BLaER1 treated with 17β-estradiol and CSF1 and Interleukin-3, amounts not matched to agents 10 nM and 100 nM (cell line): Measurements from ENCODE around the gene DCPS.
"Not testable (repeated sequence)": the region's sequence is repeated elsewhere in the genome, so short reads cannot be mapped to it uniquely, and the experiment has no call there.

Source experiments
- H3K27ac ChIP-seq, 11 experiments: shearing (Covaris generic); formaldehyde crosslinking; 2 replicates each; pipeline ENCODE4 v1.8.1; 2022
- H3K27me3 ChIP-seq, 11 experiments: shearing (Covaris generic); formaldehyde crosslinking; 2 replicates each; pipeline ENCODE4 v1.8.1; 2022
- H3K36me3 ChIP-seq, 11 experiments: shearing (Covaris generic); formaldehyde crosslinking; 2 replicates each; pipeline ENCODE4 v1.8.1; 2022
- H3K4me1 ChIP-seq, 10 experiments: shearing (Covaris generic); formaldehyde crosslinking; 2 replicates each; pipeline ENCODE4 v1.8.1; 2022
- H3K4me2 ChIP-seq, 11 experiments: shearing (Covaris generic); formaldehyde crosslinking; 2 replicates each; pipeline ENCODE4 v1.8.1; 2022
- H3K4me3 ChIP-seq, 10 experiments: shearing (Covaris generic); formaldehyde crosslinking; 2 replicates each; pipeline ENCODE4 v1.8.1; 2022
- H3K9ac ChIP-seq, 11 experiments: shearing (Covaris generic); formaldehyde crosslinking; 2 replicates each; pipeline ENCODE4 v1.8.1; 2022
- H3K9me3 ChIP-seq, 11 experiments: shearing (Covaris generic); formaldehyde crosslinking; replicated peaks in 1 of 11; 2 replicates each; pipeline ENCODE4 v1.8.1; 2022
- H4K20me1 ChIP-seq, 11 experiments: shearing (Covaris generic); formaldehyde crosslinking; 2 replicates each; pipeline ENCODE4 v1.8.1; 2022
- Cebpa-rat ChIP-seq, 11 experiments: shearing (Covaris generic); IDR thresholded peaks; 2 replicates each; pipeline ENCODE4 v1.8.1; 2022

The DCPS gene

DNA sequence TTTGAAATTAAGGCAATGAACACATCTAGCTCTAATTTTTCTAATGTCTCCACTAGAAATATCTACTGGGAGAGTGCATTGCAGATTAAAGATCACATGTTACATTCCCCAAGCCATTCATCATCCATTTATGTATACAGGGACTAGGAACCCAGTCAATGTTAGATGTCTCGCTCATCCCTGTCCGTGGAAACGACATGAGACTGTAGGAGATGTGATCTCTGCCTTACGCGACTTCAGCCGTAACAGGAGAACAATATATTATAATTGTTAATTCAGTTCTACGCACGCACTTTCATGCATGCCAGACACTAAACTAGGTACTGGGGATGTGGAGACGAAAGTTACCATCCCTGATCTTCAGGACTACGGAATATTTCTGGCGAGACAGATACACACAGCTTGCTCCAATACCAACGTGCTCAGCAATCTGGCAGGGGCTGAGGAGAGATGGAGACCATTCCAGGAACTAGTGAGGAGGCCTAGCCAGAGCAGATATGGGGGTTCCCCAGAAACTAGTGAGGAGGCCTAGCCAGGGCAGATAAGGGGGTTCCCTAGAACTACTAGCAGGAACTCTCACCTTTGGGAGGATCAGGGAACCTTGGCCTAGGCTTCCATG is 706 bp downstream of the DCPS start:
- no peak for TF ChIP-seq Cebpa-rat (IDR thresholded peaks at IDR 0.05)
- Histone ChIP-seq H3K36me3 (peaks cover 5 to 44% (median 18%) of the 10 kb centered on the region in 11 experiments; a peak in 15 of 22 replicates), H3K9me3 (no peaks in the 10 kb centered on the region), H3K4me3 (peak overlapping the region; percentile 61 to 77 (median 70)), H4K20me1 (peaks cover 0 to 4% (median 0%) of the 10 kb centered on the region in 11 experiments; a peak in 3 of 22 replicates), H3K27me3 (no peaks in the 10 kb centered on the region), H3K4me2 (peak overlapping the region; percentile 82 to 95 (median 90)), H3K9ac (peak overlapping the region; percentile 87 to 95 (median 93)), H3K27ac (peak overlapping the region; percentile 85 to 95 (median 92); a peak in 21 of 22 replicates), H3K4me1 (peaks cover 17 to 41% (median 32%) of the 10 kb centered on the region in 10 experiments)

DNA sequence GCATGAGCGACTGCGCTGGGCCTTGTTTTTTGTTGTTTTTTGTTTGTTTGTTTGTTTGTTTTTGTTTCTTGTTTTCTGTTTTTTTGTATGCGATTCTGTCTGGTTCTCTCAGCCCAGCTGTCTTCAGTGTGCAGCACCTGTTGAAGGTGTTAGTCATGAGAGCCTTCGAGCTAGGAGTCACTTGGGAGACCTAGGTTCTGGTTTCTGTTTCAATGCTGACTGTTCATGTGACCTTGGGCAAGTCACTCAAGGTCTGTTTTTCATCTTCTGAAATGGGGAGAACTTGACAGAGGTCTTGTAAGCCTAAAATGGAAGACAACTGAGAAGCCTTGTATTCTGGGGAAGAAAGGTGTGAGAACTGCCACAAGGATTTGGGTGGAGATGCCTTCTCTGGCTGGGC is 1.8 kb downstream of the DCPS start:
- Histone ChIP-seq H3K4me2 (peak overlapping the region in 6 of 11 experiments; percentile 7 to 86 (median 47); a peak in 4 of 22 replicates), H4K20me1 (peaks cover 0 to 8% (median 2%) of the 10 kb centered on the region in 11 experiments; a peak in 10 of 22 replicates), H3K4me1 (peaks cover 19 to 46% (median 33%) of the 10 kb centered on the region in 10 experiments), H3K27ac (no peak overlapping the region), H3K4me3 (no peak overlapping the region), H3K9me3 (no peaks in the 10 kb centered on the region), H3K27me3 (no peaks in the 10 kb centered on the region), H3K36me3 (peaks cover 0 to 41% (median 19%) of the 10 kb centered on the region in 11 experiments; a peak in 16 of 22 replicates), H3K9ac (no peak overlapping the region)
- no peak for TF ChIP-seq Cebpa-rat (IDR thresholded peaks at IDR 0.05)

- Histone ChIP-seq H3K27ac (no peak overlapping the region), H3K4me3 (no peak overlapping the region), H3K4me2 (0 out of 22 replicates have a peak overlapping the region, but pooled peaks of 2 of the 11 experiments have one; percentile 3 to 8), H3K4me1 (peaks cover 32 to 54% (median 43%) of the 10 kb centered on the region in 10 experiments), H3K9me3 (no peaks in the 10 kb centered on the region), H3K36me3 (peaks cover 4 to 51% (median 33%) of the 10 kb centered on the region in 11 experiments; a peak in 17 of 22 replicates), H3K9ac (no peak overlapping the region), H3K27me3 (no peaks in the 10 kb centered on the region), H4K20me1 (peaks cover 0 to 14% (median 8%) of the 10 kb centered on the region in 11 experiments; a peak in 10 of 22 replicates)
- no peak for TF ChIP-seq Cebpa-rat (IDR thresholded peaks at IDR 0.05)
Measured at GRCh38 chr11:126307706-126308105, 3.8 kb downstream of the DCPS start.

- H3K4me1 ChIP-seq = peaks cover 26 to 48% (median 38%) of the 10 kb centered on the region in 10 experiments
- no peak for TF ChIP-seq Cebpa-rat (IDR thresholded peaks at IDR 0.05)
- no peaks in the 10 kb centered on the region for H3K27me3 ChIP-seq
- H3K36me3 ChIP-seq = peaks cover 4 to 56% (median 39%) of the 10 kb centered on the region in 11 experiments; a peak in 18 of 22 replicates
- H3K4me3 ChIP-seq = no peak overlapping the region
- H3K27ac ChIP-seq = no peak overlapping the region
- peaks cover 0 to 14% (median 8%) of the 10 kb centered on the region in 11 experiments; a peak in 10 of 22 replicates for H4K20me1 ChIP-seq
- H3K4me2 ChIP-seq = 0 out of 22 replicates have a peak overlapping the region, but pooled peaks of 1 of the 11 experiments have one; percentile 8
- no peaks in the 10 kb centered on the region for H3K9me3 ChIP-seq
- H3K9ac ChIP-seq = no peak overlapping the region
Measured at GRCh38 chr11:126308271-126308671, 4.4 kb downstream of the DCPS start.

- peaks cover 0 to 14% (median 8%) of the 10 kb centered on the region in 11 experiments; a peak in 10 of 22 replicates for H4K20me1 ChIP-seq
- not testable (repeated sequence) for H3K27ac ChIP-seq, H3K9ac ChIP-seq, H3K4me3 ChIP-seq, H3K4me2 ChIP-seq, H3K9me3 ChIP-seq, H3K27me3 ChIP-seq
- peaks cover 24 to 46% (median 37%) of the 10 kb centered on the region in 10 experiments for H3K4me1 ChIP-seq
- H3K36me3 ChIP-seq = peaks cover 8 to 60% (median 44%) of the 10 kb centered on the region in 11 experiments; a peak in 20 of 22 replicates
Measured at GRCh38 chr11:126308771-126309170, 4.9 kb downstream of the DCPS start.

- no peak overlapping the region for H3K9ac ChIP-seq
Measured at GRCh38 chr11:126310200-126310991, 6.5 kb downstream of the DCPS start.

DNA sequence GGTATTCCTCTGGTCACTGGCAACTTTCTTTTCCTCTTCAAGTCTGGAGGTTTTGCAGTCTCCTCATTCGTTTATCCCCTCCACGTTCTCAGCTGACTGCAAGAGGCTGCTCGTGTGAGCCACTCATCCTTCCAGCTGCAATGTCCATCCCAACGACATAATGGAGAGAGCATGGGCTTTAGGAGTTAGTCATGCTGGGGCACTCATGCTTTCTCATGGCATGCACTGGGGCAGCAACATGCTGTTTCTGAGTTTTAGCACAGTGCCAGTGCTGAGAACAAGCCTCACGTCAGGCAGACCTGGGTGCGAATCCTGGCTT is 7.1 kb downstream of the DCPS start:
- Histone ChIP-seq H3K27me3 (no peaks in the 10 kb centered on the region), H3K36me3 (peaks cover 17 to 81% (median 59%) of the 10 kb centered on the region in 11 experiments; a peak in 20 of 22 replicates), H3K4me1 (peaks cover 15 to 30% (median 24%) of the 10 kb centered on the region in 10 experiments; a peak in 18 of 20 replicates), H3K9ac (no peak overlapping the region), H3K4me2 (peak overlapping the region in 3 of 11 experiments; percentile 1 to 18 (median 12); a peak in 5 of 22 replicates), H4K20me1 (peaks cover 0 to 14% (median 8%) of the 10 kb centered on the region in 11 experiments; a peak in 10 of 22 replicates), H3K9me3 (peaks cover 0 to 8% (median 0%) of the 10 kb centered on the region in 11 experiments; a peak in 2 of 22 replicates), H3K4me3 (no peak overlapping the region), H3K27ac (no peak overlapping the region)
- TF ChIP-seq Cebpa-rat (IDR thresholded peaks at IDR 0.05) = no peak

More at GRCh38 chr11:126310200-126310991, 6.5 kb downstream of the DCPS start:
- no peak for TF ChIP-seq Cebpa-rat (IDR thresholded peaks at IDR 0.05)
- H4K20me1 ChIP-seq = peaks cover 0 to 14% (median 8%) of the 10 kb centered on the region in 11 experiments; a peak in 10 of 22 replicates
- H3K9me3 ChIP-seq = peaks cover 0 to 4% (median 0%) of the 10 kb centered on the region in 11 experiments; a peak in 2 of 22 replicates
- H3K4me1 ChIP-seq = peaks cover 15 to 35% (median 27%) of the 10 kb centered on the region in 10 experiments; a peak in 17 of 20 replicates
- H3K36me3 ChIP-seq = peaks cover 17 to 76% (median 59%) of the 10 kb centered on the region in 11 experiments; a peak in 20 of 22 replicates
- H3K4me2 ChIP-seq = peak overlapping the region in 3 of 11 experiments; percentile 1 to 18 (median 12); a peak in 4 of 22 replicates
- no peak overlapping the region for H3K27ac ChIP-seq
- no peaks in the 10 kb centered on the region for H3K27me3 ChIP-seq
- H3K4me3 ChIP-seq = no peak overlapping the region

- H3K27me3 ChIP-seq = no peaks in the 10 kb centered on the region
- peaks cover 17 to 83% (median 61%) of the 10 kb centered on the region in 11 experiments; a peak in 20 of 22 replicates for H3K36me3 ChIP-seq
Measured at GRCh38 chr11:126311401-126312291, 7.8 kb downstream of the DCPS start.

More at GRCh38 chr11:126311401-126312291, 7.8 kb downstream of the DCPS start:
- H4K20me1 ChIP-seq = peaks cover 0 to 14% (median 8%) of the 10 kb centered on the region in 11 experiments; a peak in 10 of 22 replicates
- peak overlapping the region in 3 of 11 experiments; percentile 19 to 38 (median 28); a peak in 1 of 22 replicates for H3K9ac ChIP-seq
- no peak overlapping the region for H3K4me3 ChIP-seq
- H3K4me2 ChIP-seq = peak overlapping the region in 6 of 11 experiments; percentile 1 to 56 (median 29); a peak in 6 of 22 replicates
- peaks cover 12 to 27% (median 22%) of the 10 kb centered on the region in 10 experiments; a peak in 18 of 20 replicates for H3K4me1 ChIP-seq
- no peak for TF ChIP-seq Cebpa-rat (IDR thresholded peaks at IDR 0.05)
- peak overlapping the region in 2 of 11 experiments; percentile 13 to 37; a peak in 1 of 22 replicates for H3K27ac ChIP-seq
- H3K9me3 ChIP-seq = peaks cover 0 to 9% (median 0%) of the 10 kb centered on the region in 11 experiments; a peak in 2 of 22 replicates
